K562 (cell line): ENCODE measurements around the gene CYP21A2. TPM values are rescaled to one million over a fixed set of nuclear protein-coding genes. Genes with fewer than 3 reads are reported as not detected.
A peak's percentile ranks its signal among the peaks of the same experiment; 100 is the strongest.

Source experiments
- BRCA1 ChIP-seq, 2 experiments: fragments of 450-650 bp in 1 of 2; sonication (generic) in 1 of 2; formaldehyde crosslinking in 1 of 2; IDR thresholded peaks; 2 replicates each; pipeline versions ENCODE4 v1.5.0 to v1.6.1; 2017 to 2020; ENCODE audit warnings: mild to moderate bottlenecking in 1 of 2, missing genetic modification reagents in 1 of 2
- EGR1 ChIP-seq: fragments of 450-650 bp; conservative IDR thresholded peaks from 2 replicates; pipeline ENCODE4 v1.6.1; 2017; ENCODE audit warnings: mild to moderate bottlenecking
- ETV1 ChIP-seq: fragments of 450-650 bp; conservative IDR thresholded peaks from 2 replicates; pipeline ENCODE4 v1.6.1; 2016; ENCODE audit warnings: missing genetic modification characterization, control low read depth, low read depth, missing compliant biosample characterization
- GATAD2A ChIP-seq: fragments of 450-650 bp; IDR thresholded peaks from 2 replicates; pipeline ENCODE4 v1.6.1; 2017
- HMG20B ChIP-seq: fragments of 250-450 bp; sonication (Bioruptor Pico); IDR thresholded peaks from 2 replicates; pipeline ENCODE4 v1.5.0; 2021; ENCODE audit warnings: mild to moderate bottlenecking
- KDM1A ChIP-seq, 2 experiments: fragments of 450-650 bp; IDR thresholded peaks; 2 replicates each; pipeline ENCODE4 v1.6.1; 2016; ENCODE audit warnings: mild to moderate bottlenecking in 2 of 2
- KHSRP ChIP-seq: fragments of 450-650 bp; IDR thresholded peaks from 2 replicates; pipeline ENCODE4 v1.6.1; 2017
- MYNN ChIP-seq, 2 experiments: sonication (generic); formaldehyde crosslinking in 1 of 2; IDR thresholded peaks; 2 replicates each; pipeline versions ENCODE4 v1.5.0 to v1.6.1; 2016 to 2020; ENCODE audit warnings: antibody characterized with exemption in 1 of 2, missing genetic modification reagents in 1 of 2
- NEUROD1 ChIP-seq: fragments of 150-350 bp; IDR thresholded peaks from 2 replicates; pipeline ENCODE4 v1.6.1; 2014; ENCODE audit warnings: borderline replicate concordance, low read length, low read depth; ENCODE audit not compliant: partially characterized antibody
- NFE2L1 ChIP-seq: fragments of 450-650 bp; IDR thresholded peaks from 2 replicates; pipeline ENCODE4 v1.6.1; 2016; ENCODE audit warnings: missing genetic modification characterization, low read depth, mild to moderate bottlenecking, missing compliant biosample characterization, moderate library complexity, borderline replicate concordance
- SAFB ChIP-seq: fragments of 200-400 bp; formaldehyde crosslinking; IDR thresholded peaks from 2 replicates; pipeline ENCODE4 v1.6.1; 2017; ENCODE audit warnings: low read depth, low read length, borderline replicate concordance
- TARDBP ChIP-seq: fragments of 450-650 bp; IDR thresholded peaks from 2 replicates; pipeline ENCODE4 v1.6.1; 2016
- ZNF12 ChIP-seq: sonication (generic); formaldehyde crosslinking; IDR thresholded peaks from 2 replicates; pipeline ENCODE4 v1.4.0; 2020; ENCODE audit warnings: mild to moderate bottlenecking, missing genetic modification reagents
- ZNF316 ChIP-seq: fragments of 450-650 bp; IDR thresholded peaks from 2 replicates; pipeline ENCODE4 v1.6.1; 2016
- ZNF644 ChIP-seq: fragments of 200-800 bp; sonication (Bioruptor generic); IDR thresholded peaks from 2 replicates; pipeline ENCODE4 v1.6.1; 2016; ENCODE audit warnings: low read depth, missing genetic modification characterization, missing compliant biosample characterization
- ZNF76 ChIP-seq: fragments of 250-450 bp; sonication (Bioruptor Pico); IDR thresholded peaks from 2 replicates; pipeline ENCODE4 v1.4.0; 2020; ENCODE audit warnings: mild to moderate bottlenecking, moderate library complexity, borderline replicate concordance
- ZSCAN29 ChIP-seq: fragments of 450-650 bp; IDR thresholded peaks from 2 replicates; pipeline ENCODE4 v1.6.1; 2017
- polyA plus RNA-seq, 8 experiments: library from polyadenylated mRNA; depleted of rRNA in 4 of 8; stranded (reverse) in 5 of 8; unstranded in 3 of 8; fragments of >200 nt; fragmentation: Nextera tagmentation in 2 of 8; fragmentation: Illumina TruSeq in 1 of 8; extraction: Ambion mirVana in 2 of 8; extraction: Trizol in 1 of 8; gene quantifications; 2 replicates each; pipeline versions ENCODE4 v1.2.1 to v1.2.3, GENCODE V29; 2011 to 2014; ENCODE audit warnings: inconsistent platforms in 1 of 8, missing spikeins in 1 of 8
- total RNA-seq, 7 experiments: library from RNA; depleted of rRNA in 6 of 7; stranded (reverse); fragments of >200 nt in 6 of 7; fragmentation: Illumina TruSeq in 2 of 7; extraction: Trizol in 2 of 7; gene quantifications; 2 replicates each; pipeline versions ENCODE4 v1.2.1 to v1.2.3, GENCODE V29; 2011 to 2021; ENCODE audit warnings: low replicate concordance in 1 of 7
- TF ChIP-seq, protein P1 (sequence below): fragments of 200-800 bp; sonication (Bioruptor generic); IDR thresholded peaks from 2 replicates; pipeline ENCODE4 v1.6.1; 2017; ENCODE audit warnings: missing genetic modification characterization, missing compliant biosample characterization
- TF ChIP-seq, protein P2 (sequence below): conservative IDR thresholded peaks from 2 replicates; pipeline ENCODE4 v1.6.1; 2011; ENCODE audit warnings: low read depth, mild to moderate bottlenecking, low read length; ENCODE audit not compliant: control insufficient read depth
- TF ChIP-seq, protein P3 (sequence below): fragments of 250-450 bp; sonication (Bioruptor Pico); IDR thresholded peaks from 2 replicates; pipeline ENCODE4 v1.5.0; 2021
- TF ChIP-seq, protein P4 (sequence below): fragments of 450-650 bp; IDR thresholded peaks from 2 replicates; pipeline ENCODE4 v1.6.1; 2016; ENCODE audit warnings: mild to moderate bottlenecking

The CYP21A2 gene
- total and polyA plus RNA-seq, 9 of the 15 experiments (the other 6 are each of a cell fraction or from before 2014, with no cell fraction given) = 0.03 to 1.4 (median 0.19) TPM

DNA sequence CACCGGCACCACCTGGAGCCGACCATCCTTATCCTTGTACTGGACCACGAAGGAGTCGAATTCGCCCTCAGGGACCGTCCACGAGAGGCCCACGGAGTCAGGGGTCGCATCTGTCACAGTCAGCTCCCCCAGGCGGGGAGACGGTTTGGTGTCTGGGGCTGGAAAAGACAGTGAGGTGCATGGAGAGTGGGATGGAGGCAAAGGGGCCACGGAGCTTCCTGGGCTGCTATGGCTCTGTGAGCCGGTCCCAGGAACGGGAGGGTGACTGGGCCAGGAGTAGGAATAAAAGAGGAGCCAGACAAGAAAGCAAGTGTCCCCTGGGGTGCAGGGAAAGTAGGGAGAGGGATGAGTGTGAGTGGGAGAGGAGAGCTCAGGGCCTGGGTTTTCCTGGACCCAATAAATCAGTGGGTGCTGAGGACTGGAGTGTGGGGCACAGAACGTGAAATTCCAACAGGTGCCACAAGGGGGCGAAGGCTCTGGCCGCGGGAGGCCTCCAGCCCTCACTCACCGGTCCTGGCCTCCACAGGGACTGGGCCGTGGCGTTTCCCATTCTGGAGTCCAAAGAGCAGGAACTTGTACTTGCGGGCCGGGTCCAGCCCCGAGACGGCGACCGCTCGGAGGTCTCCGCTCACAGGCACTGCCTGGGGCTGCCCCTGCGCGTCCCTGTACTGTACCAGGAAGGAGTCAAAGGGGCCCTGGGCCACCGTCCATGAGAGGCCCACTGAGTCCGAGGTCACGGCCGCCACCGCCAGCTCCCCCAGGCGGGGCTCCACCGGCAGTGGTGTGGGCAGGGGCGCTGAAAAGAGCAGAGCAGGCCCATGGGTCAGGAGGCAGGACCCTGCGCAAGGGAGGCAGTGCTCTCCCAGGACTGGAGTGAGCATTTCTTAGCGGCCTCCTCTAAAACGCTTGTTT lies 9.9 kb downstream of the CYP21A2 start (continued):
- TF ChIP-seq ZNF644 (tag) (no peak), MYNN (IDR thresholded peaks at IDR 0.05) (0 out of 2 replicates have a peak, but pooled peaks have one; percentile 55), MYNN (CRISPR knock-in tag; IDR thresholded peaks at IDR 0.05) (no peak), HMG20B (no peak), KHSRP (no peak), EGR1 (no peak), ETV1 (tag) (no peak), TARDBP (no peak), SAFB (no peak), ZNF12 (CRISPR knock-in tag) (0 out of 2 replicates have a peak, but pooled peaks have one; percentile 0), ZNF316 (no peak), NEUROD1 (no peak), GATAD2A (no peak), BRCA1 (IDR thresholded peaks at IDR 0.05) (no peak), BRCA1 (CRISPR knock-in tag; IDR thresholded peaks at IDR 0.05) (no peak), KDM1A (IDR thresholded peaks at IDR 0.05) (no peak), ZNF76 (CRISPR knock-in tag) (peak; percentile 31; the same call in 1 of the 2 replicates), ZSCAN29 (no peak), NFE2L1 (tag) (no peak)
- TF ChIP-seq, protein P1, sequence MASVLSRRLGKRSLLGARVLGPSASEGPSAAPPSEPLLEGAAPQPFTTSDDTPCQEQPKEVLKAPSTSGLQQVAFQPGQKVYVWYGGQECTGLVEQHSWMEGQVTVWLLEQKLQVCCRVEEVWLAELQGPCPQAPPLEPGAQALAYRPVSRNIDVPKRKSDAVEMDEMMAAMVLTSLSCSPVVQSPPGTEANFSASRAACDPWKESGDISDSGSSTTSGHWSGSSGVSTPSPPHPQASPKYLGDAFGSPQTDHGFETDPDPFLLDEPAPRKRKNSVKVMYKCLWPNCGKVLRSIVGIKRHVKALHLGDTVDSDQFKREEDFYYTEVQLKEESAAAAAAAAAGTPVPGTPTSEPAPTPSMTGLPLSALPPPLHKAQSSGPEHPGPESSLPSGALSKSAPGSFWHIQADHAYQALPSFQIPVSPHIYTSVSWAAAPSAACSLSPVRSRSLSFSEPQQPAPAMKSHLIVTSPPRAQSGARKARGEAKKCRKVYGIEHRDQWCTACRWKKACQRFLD (CRISPR knock-in tag) = peak; percentile 67; the same call in 1 of the 2 replicates
- TF ChIP-seq, protein P2, sequence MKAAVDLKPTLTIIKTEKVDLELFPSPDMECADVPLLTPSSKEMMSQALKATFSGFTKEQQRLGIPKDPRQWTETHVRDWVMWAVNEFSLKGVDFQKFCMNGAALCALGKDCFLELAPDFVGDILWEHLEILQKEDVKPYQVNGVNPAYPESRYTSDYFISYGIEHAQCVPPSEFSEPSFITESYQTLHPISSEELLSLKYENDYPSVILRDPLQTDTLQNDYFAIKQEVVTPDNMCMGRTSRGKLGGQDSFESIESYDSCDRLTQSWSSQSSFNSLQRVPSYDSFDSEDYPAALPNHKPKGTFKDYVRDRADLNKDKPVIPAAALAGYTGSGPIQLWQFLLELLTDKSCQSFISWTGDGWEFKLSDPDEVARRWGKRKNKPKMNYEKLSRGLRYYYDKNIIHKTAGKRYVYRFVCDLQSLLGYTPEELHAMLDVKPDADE = no peak
- TF ChIP-seq, protein P3, sequence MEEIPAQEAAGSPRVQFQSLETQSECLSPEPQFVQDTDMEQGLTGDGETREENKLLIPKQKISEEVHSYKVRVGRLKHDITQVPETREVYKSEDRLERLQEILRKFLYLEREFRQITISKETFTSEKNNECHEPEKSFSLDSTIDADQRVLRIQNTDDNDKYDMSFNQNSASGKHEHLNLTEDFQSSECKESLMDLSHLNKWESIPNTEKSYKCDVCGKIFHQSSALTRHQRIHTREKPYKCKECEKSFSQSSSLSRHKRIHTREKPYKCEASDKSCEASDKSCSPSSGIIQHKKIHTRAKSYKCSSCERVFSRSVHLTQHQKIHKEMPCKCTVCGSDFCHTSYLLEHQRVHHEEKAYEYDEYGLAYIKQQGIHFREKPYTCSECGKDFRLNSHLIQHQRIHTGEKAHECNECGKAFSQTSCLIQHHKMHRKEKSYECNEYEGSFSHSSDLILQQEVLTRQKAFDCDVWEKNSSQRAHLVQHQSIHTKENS (CRISPR knock-in tag) = no peak
- TF ChIP-seq, protein P4, sequence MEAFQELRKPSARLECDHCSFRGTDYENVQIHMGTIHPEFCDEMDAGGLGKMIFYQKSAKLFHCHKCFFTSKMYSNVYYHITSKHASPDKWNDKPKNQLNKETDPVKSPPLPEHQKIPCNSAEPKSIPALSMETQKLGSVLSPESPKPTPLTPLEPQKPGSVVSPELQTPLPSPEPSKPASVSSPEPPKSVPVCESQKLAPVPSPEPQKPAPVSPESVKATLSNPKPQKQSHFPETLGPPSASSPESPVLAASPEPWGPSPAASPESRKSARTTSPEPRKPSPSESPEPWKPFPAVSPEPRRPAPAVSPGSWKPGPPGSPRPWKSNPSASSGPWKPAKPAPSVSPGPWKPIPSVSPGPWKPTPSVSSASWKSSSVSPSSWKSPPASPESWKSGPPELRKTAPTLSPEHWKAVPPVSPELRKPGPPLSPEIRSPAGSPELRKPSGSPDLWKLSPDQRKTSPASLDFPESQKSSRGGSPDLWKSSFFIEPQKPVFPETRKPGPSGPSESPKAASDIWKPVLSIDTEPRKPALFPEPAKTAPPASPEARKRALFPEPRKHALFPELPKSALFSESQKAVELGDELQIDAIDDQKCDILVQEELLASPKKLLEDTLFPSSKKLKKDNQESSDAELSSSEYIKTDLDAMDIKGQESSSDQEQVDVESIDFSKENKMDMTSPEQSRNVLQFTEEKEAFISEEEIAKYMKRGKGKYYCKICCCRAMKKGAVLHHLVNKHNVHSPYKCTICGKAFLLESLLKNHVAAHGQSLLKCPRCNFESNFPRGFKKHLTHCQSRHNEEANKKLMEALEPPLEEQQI = no peak
